ENCODE measurements around the gene MPRIP. TPM values are rescaled to one million over a fixed set of nuclear protein-coding genes. Genes with fewer than 3 reads are reported as not detected.

MPRIP gene
- total and polyA plus RNA-seq, 10 donors: 52.3 to 309 (median 131) TPM

DNA sequence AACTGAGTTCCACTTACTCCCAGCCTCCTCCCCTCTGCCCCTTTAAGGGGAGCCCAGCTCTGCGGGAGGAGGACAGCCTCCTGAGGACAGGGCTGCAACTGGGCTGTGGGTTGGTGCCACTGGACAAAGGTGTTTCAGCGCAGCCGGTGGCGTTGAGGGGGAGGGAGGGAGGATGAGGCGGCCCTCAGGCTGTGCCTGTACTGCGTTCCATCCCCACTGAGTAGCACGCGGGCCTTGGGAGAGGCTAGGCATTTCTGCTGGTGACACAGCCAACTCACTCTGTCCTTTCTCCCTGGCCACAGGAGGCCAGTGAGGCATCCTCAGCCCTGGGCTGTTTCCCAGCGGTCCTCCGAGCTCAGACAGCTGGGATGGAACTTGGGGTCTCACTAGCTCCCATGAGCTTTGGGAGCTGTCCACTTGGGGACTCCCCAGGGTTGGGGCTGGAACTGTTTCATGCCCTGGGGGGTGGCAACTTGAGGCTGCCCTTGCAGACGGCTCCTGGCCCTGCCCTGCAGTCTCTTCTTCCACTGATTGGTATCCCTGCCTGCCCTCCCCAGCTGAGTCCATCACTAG lies 70.5 kb downstream of the MPRIP start:
- peak in 1 of 3 donors; percentile 28 for TF ChIP-seq POLR2AphosphoS5 (IDR thresholded peaks at IDR 0.05)
- TF ChIP-seq, protein P1, sequence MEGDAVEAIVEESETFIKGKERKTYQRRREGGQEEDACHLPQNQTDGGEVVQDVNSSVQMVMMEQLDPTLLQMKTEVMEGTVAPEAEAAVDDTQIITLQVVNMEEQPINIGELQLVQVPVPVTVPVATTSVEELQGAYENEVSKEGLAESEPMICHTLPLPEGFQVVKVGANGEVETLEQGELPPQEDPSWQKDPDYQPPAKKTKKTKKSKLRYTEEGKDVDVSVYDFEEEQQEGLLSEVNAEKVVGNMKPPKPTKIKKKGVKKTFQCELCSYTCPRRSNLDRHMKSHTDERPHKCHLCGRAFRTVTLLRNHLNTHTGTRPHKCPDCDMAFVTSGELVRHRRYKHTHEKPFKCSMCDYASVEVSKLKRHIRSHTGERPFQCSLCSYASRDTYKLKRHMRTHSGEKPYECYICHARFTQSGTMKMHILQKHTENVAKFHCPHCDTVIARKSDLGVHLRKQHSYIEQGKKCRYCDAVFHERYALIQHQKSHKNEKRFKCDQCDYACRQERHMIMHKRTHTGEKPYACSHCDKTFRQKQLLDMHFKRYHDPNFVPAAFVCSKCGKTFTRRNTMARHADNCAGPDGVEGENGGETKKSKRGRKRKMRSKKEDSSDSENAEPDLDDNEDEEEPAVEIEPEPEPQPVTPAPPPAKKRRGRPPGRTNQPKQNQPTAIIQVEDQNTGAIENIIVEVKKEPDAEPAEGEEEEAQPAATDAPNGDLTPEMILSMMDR (IDR thresholded peaks at IDR 0.05 in 8 of 11, conservative IDR thresholded peaks at IDR 0.05 in 3 of 11): no peak
- Histone ChIP-seq H3K27ac (peak overlapping the region in 1 of 8 donors; percentile 17), H3K4me3 (no peak overlapping the region), H3K36me3 (peaks cover 0 to 5% (median 0%) of the 10 kb centered on the region in 6 donors), H3K4me1 (peaks cover 42 to 98% (median 76%) of the 10 kb centered on the region in 6 donors), H3K9me3 (no peaks in the 10 kb centered on the region), H3K27me3 (replicated peaks in 1 of 7) (no peaks in the 10 kb centered on the region)
- WGBS, 5 donors: 92 to 97% (median 93%) methylated on average over 8 to 11 of the region's 11 CpGs
- intact Hi-C loops (cut with DNase I; ENCODE audit: low total_unique reads): no loop called here
- no peak for DNase-seq

DNA sequence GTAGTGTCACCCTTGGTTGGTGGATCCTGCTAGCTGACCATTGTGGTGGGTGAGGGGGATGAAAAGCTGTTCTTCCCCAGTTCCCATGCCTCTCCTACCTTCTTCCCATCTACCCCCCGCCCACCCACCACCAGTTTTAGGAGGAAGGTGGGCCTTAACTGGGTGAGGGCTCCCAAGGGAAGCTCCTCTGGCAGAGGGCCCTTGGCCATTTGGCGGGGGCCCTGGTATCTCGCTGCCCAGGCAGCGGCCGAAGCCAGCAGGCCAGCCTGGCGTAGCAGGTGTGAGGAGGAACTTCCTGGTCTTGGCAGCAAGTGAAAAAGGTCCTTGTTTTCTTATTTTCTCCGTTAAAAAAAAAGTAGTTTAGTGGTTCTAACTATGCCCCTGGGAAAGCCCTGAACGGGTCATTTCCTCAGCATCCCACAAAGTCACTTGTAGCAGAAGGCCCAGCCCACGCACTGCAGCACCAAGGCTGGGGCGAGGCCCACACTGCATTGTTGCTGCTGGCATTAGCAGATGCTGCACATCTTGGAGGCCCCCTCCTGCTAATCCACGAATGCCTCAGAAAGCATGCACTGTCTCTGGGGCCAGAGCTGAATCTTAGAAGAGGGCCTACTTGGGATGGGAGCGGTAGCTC lies 72.5 kb downstream of the MPRIP start:
- no peak for TF ChIP-seq POLR2AphosphoS5 (IDR thresholded peaks at IDR 0.05)
- TF ChIP-seq POLR2A (IDR thresholded peaks at IDR 0.05): no peak
- TF ChIP-seq, protein P1 (IDR thresholded peaks at IDR 0.05 in 8 of 11, conservative IDR thresholded peaks at IDR 0.05 in 3 of 11): no peak
- Histone ChIP-seq H3K4me1 (peaks cover 32 to 98% (median 76%) of the 10 kb centered on the region in 6 donors), H3K27ac (peak overlapping the region in 5 of 8 donors; percentile 19 to 56 (median 40)), H3K36me3 (peaks cover 0 to 3% (median 0%) of the 10 kb centered on the region in 6 donors), H3K27me3 (replicated peaks in 1 of 7) (no peaks in the 10 kb centered on the region), H3K9me3 (no peaks in the 10 kb centered on the region), H3K4me3 (no peak overlapping the region)
- intact Hi-C loops (cut with DNase I; ENCODE audit: low total_unique reads): no loop called here
- no peak for DNase-seq
- WGBS, 5 donors: 42 to 62% (median 50%) methylated on average over 12 of the region's 12 CpGs

DNA sequence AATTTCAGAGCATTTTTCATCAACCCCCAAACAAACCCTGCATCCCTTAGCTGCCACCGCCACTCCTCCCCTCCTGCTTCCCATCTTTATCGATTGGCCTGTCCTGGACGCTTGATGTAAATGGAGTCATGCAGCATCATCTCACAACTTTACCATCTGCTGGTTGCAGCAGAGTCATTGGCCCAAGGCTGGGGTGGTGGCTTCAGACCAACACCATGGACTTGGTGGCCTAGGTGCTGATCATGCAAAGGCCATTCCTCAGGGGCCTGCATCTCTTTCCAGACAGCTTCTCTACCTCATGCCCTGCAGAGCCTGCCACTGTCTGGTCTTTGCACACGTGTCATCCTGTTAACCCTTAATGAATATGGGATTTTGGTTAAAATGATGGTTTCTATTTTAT lies 73.4 kb downstream of the MPRIP start:
- TF ChIP-seq POLR2A (IDR thresholded peaks at IDR 0.05) (no peak), POLR2AphosphoS5 (IDR thresholded peaks at IDR 0.05) (no peak)
- TF ChIP-seq, protein P1 (IDR thresholded peaks at IDR 0.05 in 8 of 11, conservative IDR thresholded peaks at IDR 0.05 in 3 of 11): no peak
- Histone ChIP-seq H3K27ac (peak overlapping the region in 2 of 8 donors; percentile 19 to 56), H3K4me1 (peaks cover 32 to 98% (median 76%) of the 10 kb centered on the region in 6 donors), H3K27me3 (replicated peaks in 1 of 7) (no peaks in the 10 kb centered on the region), H3K4me3 (no peak overlapping the region), H3K36me3 (peaks cover 0 to 3% (median 0%) of the 10 kb centered on the region in 6 donors), H3K9me3 (no peaks in the 10 kb centered on the region)
- no peak for DNase-seq
- 90 to 96% (median 93%) methylated on average over 4 of the region's 4 CpGs for WGBS, 5 donors
- intact Hi-C loops (cut with DNase I; ENCODE audit: low total_unique reads): no loop called here

DNA sequence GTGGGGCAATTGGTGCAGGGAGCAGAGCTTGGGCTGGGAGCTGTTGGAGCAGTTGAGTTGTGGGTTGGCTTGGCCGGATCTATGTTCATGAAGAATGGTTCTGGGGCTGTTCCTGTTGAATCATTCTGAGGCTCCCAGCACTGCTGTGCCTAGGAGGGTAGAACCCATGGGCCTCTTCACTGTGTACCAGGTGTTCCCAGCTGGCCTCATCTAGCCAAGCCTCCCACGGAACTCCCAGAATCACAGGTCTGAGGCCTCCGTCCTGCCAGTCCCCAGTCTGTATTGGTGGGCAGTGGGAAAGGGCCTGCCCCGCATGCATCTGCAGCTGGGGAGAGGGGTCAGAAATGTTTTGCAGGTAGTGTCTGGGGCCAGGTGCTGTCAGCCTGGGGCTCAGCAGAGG lies 74.1 kb downstream of the MPRIP start:
- H3K4me1 ChIP-seq: peaks cover 37 to 98% (median 76%) of the 10 kb centered on the region in 6 donors
- H3K4me3 ChIP-seq: no peak overlapping the region
- no peaks in the 10 kb centered on the region for H3K27me3 ChIP-seq (replicated peaks in 1 of 7)
- H3K36me3 ChIP-seq: peaks cover 0 to 3% (median 0%) of the 10 kb centered on the region in 6 donors
- H3K9me3 ChIP-seq: no peaks in the 10 kb centered on the region
- DNase-seq: no peak
- TF ChIP-seq POLR2AphosphoS5 (IDR thresholded peaks at IDR 0.05): no peak
- TF ChIP-seq POLR2A (IDR thresholded peaks at IDR 0.05): no peak
- TF ChIP-seq, protein P1 (IDR thresholded peaks at IDR 0.05 in 8 of 11, conservative IDR thresholded peaks at IDR 0.05 in 3 of 11): no peak
- 93 to 100% (median 96%) methylated on average over 2 to 4 of the region's 4 CpGs for WGBS, 5 donors
- H3K27ac ChIP-seq: peak overlapping the region in 1 of 8 donors; percentile 36
- intact Hi-C loops (cut with DNase I; ENCODE audit: low total_unique reads): no loop called here
